ENCODE results near the gene HBB. TPM values are rescaled to one million over a fixed set of nuclear protein-coding genes. Genes with fewer than 3 reads are reported as not detected.

HBB gene
- polyA plus RNA-seq, 5 donors = 224 to 542 (median 306) TPM

DNA sequence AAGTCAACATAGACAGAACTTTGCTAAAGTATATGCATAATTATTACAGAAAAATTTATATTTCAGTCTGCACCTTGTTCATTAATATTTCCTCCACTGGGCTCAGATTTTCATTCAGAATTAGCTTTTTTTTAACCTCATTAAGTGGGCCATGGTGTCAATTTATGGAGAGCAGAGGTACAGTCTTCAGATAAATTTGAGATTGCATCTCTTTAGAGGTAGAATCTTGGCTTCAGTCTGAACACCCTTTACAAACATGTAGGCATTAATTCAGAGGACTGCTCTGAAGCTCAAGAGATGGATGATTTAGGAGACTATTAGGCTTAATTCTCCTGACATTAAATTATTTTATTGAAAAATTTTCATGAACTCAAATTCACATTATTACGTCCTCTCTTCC lies 3.4 kb upstream of the HBB start:
- no peak for DNase-seq

DNA sequence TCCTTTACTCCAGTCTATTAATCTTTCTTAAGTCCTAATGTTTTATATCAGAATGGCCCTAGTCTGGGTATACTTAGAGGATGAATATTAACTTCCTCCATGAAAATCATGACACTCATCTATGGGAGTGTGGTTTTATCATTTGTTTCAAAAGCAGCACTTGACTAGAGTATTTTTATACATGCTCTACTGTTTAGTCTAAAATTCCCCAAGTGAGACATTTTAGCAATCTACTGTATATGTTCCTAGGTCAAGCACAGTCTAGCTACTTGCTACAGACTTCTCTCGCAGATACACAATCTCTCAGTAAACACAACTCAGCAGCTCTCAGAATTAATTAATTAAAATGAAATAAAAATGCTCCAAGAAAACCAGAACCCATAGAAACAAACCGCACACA lies 2.9 kb upstream of the HBB start:
- no peak for DNase-seq

DNA sequence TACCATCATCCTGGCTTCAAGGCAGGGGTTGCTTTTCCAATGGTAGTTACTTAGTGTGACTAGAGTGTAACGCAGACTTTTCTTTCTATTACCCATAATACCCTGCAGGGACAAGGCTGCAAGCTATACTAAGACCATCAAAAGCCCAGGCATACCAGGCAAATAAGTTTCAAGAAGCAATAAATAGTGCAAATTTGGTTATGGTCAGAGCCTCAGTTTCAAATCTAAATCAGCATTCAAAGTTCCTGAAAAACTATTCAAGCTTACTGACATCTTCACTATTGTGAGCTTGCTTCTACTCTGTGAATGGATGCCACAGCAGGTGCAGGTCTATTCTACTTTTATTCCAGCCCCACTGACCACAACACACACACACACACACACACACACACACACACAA lies 2.5 kb upstream of the HBB start:
- DNase-seq = no peak

DNA sequence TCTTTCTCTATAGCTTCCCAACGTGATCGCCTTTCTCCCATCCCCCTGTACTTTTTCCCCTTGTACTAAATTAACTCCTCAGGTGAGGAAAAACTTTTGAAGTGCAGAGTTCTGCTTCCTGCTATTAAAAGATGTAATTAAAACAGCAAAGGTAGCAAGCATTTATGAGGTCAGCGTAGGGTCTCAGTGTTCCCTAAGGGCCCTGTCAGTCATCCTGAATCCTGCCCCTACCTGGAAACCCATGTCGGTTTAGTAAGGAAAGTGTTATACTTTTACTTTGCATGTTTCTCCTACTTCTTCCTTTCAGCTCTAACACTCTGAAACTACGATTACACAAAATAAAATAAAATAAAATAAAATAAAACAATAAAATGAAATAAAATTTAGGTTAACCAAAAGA lies 1.3 kb upstream of the HBB start:
- no peak for DNase-seq

DNA sequence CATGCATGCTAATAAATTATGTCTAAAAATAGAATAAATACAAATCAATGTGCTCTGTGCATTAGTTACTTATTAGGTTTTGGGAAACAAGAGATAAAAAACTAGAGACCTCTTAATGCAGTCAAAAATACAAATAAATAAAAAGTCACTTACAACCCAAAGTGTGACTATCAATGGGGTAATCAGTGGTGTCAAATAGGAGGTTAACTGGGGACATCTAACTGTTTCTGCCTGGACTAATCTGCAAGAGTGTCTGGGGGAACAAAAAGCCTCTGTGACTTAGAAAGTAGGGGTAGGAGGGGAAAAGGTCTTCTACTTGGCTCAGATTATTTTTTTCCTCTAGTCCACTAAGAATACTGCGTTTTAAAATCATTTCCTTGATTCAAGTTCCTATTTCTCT lies 810 bp upstream of the HBB start:
- DNase-seq = no peak

DNA sequence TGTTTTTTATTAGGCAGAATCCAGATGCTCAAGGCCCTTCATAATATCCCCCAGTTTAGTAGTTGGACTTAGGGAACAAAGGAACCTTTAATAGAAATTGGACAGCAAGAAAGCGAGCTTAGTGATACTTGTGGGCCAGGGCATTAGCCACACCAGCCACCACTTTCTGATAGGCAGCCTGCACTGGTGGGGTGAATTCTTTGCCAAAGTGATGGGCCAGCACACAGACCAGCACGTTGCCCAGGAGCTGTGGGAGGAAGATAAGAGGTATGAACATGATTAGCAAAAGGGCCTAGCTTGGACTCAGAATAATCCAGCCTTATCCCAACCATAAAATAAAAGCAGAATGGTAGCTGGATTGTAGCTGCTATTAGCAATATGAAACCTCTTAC lies 1.4 kb downstream of the HBB start:
- DNase-seq = no peak

DNA sequence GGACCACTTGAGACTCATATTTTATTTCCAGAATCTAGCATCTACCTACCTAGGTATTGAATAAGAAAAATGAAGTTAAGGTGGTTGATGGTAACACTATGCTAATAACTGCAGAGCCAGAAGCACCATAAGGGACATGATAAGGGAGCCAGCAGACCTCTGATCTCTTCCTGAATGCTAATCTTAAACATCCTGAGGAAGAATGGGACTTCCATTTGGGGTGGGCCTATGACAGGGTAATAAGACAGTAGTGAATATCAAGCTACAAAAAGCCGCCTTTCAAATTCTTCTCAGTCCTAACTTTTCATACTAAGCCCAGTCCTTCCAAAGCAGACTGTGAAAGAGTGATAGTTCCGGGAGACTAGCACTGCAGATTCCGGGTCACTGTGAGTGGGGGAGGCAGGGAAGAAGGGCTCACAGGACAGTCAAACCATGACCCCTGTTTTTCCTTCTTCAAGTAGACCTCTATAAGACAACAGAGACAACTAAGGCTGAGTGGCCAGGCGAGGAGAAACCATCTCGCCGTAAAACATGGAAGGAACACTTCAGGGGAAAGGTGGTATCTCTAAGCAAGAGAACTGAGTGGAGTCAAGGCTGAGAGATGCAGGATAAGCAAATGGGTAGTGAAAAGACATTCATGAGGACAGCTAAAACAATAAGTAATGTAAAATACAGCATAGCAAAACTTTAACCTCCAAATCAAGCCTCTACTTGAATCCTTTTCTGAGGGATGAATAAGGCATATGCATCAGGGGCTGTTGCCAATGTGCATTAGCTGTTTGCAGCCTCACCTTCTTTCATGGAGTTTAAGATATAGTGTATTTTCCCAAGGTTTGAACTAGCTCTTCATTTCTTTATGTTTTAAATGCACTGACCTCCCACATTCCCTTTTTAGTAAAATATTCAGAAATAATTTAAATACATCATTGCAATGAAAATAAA lies 2.1 kb downstream of the HBB start:
- DNase-seq = no peak

DNA sequence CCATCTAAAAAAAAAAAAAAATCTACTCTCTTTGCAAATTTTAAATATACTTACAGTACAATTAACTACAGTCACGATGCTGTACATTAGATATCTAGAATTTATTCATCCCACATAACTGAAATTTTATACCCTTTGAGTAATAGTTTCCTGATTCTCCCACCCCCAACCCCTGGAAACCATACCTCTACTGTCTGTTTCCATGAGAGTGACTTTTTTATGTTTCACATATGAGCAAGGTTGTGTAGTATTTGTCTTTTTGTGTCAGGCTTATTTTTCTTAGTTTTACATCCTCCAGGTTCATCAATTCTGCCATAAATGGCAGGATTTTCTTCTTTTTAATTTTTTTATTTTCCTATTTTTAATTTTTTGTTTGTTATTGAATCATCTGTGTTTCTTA lies 3.2 kb downstream of the HBB start:
- no peak for DNase-seq

DNA sequence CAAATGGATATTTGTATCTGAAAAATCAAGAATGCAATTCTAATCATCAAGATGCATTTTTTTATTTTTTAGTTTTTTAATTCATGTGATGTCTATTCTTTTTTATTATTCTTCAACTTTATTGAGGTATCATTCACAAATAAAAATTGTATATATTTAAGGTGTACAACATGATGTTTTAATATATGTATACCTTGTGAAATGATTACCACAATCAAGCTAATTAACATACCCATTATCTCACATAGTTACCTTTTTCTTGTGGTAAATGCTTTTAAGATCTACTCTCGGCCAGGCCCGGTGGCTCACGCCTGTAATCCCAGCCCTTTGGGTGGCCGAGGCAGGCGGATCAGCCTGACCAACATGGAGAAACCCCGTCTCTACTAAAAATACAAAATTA lies 3.7 kb downstream of the HBB start:
- DNase-seq = no peak

DNA sequence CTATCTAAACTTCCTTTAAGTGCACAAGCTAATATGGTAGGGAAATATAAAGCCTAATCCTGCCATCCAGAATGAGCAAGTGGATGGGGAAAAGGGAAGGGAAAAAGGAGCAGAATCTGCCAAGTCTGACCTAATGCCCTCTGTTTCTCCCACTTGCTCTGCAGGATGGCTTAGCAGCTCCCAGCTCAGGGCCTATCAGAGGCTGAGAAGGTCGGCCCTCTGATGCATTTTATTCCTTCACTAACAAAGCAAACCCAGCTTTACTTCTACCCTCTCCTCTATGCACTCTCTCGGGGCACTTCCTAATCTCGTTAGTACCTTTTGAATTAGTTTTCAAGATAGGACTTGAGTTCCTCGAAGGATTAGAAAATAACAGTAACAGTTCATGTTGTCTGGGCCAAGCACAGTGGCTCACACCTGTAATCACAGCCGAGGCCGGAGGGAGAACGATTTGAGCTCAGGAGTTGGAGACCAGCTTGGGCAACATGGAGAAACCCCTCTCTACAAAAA lies 16.4 kb downstream of the HBB start:
- no peak for DNase-seq

DNA sequence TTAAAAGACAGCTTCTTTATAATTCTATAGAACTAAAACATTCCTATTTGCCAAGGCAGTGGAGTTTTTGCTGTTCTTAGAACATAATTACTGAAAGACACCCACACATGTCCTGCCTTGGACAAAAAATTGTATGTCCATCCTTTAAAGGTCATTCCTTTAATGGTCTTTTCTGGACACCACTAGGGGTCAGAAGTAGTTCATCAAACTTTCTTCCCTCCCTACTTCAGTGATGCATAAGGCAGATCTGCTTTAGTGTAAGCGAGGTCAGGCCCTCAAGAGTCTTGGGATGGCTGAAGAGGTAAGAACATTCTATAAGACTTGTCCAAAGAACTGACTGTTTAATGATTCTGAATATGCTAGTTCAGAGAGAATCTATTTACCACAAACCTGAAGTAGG lies 22.1 kb downstream of the HBB start:
- peak; percentile 9 to 19 for DNase-seq

DNA sequence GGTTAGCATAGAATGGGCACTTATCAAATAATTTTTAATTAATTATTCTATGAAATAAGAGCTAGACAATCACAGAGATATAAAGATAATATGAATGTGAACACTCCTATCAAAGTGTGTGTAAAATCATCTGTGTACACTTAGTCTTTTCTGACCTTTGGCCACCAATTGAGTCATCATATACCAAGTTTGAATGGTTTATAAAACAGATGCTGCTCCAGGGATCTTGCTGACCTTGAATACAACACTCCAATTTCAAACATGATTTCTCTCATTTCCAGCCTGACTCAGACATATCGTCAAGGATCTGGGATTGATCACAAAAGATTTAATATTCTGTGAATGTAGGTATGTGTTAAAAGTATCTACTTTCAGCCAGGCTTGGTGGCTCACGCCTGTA lies 23.5 kb downstream of the HBB start:
- DNase-seq = no peak

DNA sequence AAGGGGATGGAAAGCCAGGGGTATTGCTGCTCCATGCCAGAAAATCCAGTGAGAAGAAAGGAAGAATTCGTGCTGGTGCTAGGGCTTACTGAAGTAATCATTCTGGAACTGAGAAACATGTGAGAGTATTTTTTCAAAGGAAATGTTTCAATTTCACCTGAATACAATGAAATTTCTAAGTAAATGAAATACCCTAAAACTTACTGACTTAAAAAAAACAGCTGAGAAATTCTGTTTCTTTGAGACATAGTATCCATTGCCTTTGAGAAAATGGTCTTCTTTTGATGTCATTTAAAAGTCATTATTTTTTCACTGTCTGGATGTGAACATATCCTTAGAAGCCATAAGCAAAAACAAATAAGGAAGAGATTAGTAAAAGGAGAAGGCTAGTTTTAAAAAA lies 26.3 kb downstream of the HBB start, which contains the start of gene OR51V1:
Gene OR51V1, minus strand, starts transcription at position 101 of the 400 bp plus-strand sequence. Its CDS starts 0 bp downstream, at position 101.
- no peak for DNase-seq

DNA sequence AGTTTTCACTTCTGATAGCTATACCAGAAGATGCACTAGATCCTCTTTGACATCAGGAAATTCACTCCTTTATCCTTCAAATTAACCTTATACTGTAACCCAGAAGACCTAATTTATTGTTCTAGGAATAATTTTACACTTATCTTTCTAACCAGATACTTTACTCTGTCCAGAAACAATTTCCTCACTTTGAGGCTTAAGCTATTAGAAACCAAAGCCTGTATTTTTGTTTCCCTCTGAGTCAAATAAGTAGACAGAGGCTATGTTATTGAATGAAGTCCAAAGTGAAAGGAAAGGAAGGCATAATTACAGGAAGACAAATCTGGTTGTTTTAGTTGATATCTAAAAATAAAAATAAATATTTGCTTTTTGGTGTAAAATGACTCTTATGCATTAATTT lies 28.6 kb downstream of the HBB start:
- DNase-seq = no peak

DNA sequence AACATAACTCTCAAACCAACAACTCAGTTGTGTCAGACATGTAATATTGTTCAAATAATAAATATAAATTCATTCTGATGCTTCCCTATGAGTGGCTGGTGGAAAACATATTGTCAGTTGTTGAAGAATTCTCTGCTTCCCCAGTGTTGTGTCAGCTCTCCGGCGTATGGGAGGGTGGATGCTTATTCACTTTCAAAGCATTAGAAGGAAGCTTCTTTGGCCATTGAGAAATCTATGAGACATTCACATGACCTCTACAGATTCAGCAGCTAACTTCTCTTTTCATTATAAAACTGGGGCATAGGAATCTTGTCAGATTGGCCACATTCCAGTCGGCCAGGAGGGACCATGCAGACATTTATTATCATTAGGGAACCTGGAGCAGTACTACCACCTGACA lies 29.3 kb downstream of the HBB start:
- no peak for DNase-seq

DNA sequence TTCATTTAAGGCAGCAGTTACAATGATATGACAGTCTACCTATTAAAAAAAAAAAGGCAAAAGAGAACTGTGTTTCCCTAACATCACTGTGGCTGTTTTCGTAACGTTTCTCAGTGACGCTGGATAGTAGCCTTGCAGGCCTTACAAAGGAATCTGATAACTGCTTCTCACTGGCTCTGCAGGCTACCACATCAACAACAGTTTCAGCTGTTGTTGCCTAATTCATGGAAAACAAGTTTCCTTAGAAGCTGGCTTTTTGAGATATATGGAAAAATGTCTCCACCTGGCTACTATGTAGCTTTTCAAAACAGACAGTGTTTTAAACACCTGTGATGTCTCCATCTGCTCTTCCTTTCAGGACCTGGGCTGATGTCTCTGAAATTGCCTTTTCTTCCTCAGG lies 30.1 kb downstream of the HBB start:
- DNase-seq = no peak

DNA sequence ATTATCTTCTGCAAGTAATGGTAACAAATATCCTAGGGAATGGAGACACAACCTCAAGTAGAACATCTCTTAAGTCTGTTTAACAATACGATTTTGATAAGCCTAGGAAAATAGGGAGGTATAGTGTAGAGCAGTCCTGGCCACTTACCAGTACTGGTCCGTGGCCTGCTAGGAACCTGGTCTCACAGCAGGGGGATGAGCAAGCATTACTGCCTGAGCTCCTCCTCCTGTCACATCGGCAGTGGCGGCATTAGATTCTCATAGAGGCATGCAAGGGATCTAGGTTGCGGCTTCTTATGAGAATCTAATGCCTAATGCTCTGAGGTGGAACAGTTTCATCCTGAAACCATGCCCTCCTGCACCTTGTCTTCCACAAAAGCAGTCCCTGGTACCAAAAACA lies 30.8 kb downstream of the HBB start:
- no peak for DNase-seq

DNA sequence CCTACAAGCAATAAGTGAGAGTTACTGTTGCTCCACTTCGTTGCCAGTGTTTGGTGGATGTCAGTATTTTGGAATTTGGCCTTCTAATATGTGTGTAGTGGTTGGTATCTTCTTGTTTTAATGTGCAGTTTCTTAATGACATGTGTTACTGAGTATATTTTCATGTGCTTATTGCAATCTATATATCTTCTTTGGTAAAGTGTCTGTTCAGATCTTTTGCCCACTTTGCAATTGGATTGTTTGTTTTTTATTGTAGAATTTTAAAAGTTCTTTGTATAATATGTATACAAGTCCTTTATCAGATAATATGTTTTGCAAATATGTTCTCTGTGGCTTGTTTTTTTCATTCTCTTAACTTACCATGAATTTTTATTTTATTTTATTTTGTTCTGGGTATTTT lies 34.1 kb downstream of the HBB start:
- DNase-seq = no peak

DNA sequence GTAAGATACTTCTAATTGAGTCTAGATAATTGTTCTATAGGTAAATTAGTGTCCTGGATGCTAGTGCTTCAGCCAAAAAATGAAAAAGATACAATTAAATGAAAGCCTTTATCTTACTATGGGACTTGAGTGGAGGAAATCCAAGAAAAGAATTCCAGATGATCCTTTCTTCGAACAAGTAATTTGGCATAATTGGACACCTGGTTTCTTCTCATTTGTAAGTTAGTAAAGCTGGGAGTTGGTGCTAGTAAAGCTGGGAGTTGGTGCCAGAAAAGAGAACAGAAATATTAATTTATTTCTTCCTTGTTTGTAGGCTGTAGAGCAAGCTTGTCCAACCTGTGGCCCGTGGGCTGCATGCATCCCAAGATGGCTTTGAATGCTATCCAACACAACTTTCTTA lies 38.7 kb downstream of the HBB start:
- DNase-seq = no peak

DNA sequence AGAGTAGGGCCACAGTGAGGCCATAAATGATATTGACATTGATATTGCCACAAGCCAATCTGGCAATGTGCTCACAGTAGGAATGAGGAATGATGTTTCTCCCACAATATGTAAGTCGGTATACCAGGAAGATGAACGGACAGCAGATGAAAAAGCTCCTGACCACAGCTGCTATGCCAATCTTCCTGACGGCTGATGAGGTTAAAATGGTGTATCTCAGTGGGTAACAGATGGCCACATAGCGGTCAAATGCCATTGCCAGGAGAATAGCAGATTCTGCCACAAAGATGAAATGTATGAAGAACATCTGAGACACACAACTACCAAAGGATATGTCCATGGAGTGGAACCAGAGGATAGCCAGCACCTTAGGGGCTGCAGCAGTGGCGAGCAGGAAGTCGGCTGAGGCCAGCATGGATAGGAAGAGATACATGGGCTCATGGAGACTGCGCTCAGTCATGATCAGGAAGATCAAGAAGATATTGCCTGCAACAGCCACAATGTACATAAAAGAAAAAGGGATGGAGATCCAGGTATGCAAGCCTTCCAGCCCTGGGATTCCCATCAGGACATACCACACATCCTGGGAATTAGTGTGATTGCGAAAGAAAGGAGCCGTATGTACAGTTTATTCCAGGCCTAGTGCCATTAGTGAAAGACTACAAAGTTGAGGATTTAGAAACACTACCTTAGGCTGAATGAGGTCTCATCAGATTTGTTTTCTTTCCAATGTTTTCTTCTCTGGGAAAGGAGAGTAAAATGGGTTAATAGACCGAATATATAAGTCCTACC lies 48.6 kb downstream of the HBB start:
- DNase-seq = no peak
